Stimulated activated CD4-positive, alpha-beta T cell treated with anti-CD3 and anti-CD28 coated beads, Interleukin-2, amount 100 ng/mL, for 48 hours (primary cell): Measurements from ENCODE around the gene CPHXL2.

ENCODE experiments used
- DNase-seq, 2 donors: peaks; one replicate each; pipeline ENCODE4 v3.0.0-alpha.2; 2020

The CPHXL2 gene

DNA sequence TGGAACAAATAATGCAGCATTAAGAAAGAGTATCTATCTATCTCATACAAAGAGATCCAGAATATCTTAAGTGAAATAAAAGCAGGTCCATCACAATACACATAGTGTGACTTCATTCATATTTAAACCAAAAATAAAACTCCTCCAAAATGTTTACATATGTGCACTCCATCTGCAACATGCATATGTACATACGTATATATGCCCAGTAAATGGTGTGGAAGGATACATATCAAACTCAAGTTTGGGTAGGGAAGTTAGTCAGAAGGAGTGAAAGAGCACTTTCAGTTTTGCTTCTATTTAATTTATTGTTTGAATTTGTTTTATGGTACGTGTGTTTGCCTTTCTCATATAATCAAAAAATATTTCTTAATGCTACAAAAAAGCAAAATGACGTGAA, 41.8 kb downstream of the CPHXL2 start:
- no peak for DNase-seq

DNA sequence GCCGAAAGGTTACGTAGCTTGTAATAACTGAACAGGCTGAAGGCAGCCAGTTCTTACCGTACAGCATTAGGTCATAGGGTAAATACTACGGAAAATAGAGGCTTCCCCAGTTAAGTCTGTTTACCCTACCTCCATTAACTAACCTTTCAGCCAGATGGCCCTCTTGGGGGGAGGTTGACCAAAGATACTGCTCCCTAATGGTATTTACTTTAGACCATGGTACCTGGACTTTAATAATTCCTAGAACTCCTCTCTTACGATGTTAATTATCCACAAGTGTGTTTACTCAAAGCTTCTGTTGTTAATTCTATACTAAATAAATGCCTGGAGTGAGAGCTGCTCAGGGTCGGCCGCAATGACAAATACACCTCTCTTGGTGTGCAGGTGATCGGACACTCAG, 44.0 kb downstream of the CPHXL2 start:
- DNase-seq, result no peak

DNA sequence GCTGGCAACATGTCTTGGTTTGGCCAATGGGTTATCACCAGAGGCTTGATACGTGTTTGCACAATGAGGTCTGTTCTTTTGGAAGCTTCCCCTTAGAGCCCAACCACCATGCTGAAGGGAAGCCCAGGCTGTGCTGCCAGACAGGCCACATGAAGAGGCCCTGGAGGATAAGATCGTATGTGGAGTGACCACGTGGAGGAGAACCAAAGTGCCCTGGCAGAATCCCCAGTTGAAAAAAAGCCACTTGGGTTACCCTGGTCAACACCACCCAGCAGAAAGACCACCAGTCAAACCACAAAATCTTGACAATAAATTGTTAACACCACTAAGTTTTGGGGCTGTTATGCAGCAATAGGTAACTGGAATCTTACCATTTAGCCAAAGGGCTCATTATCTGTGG, 46.8 kb downstream of the CPHXL2 start:
- no peak for DNase-seq

DNA sequence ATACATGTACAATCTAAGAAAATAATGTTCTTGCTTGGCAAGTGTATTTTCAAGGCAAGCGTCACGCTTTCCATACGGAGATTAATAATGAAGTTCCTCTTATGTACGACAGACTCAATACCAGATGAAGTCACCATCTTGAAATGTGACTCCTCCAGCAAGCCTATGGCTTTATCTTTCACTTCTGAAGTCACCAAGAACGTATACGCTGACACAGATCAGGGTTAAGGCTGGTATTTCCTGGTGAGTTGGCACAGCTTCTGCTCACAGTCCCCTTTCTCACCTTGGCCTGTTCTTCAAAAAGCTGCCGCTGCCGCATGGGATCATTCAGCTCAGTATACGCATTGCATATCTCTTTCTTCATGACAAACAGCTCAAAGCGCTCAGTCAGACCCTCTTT, 47.7 kb downstream of the CPHXL2 start:
- no peak for DNase-seq

DNA sequence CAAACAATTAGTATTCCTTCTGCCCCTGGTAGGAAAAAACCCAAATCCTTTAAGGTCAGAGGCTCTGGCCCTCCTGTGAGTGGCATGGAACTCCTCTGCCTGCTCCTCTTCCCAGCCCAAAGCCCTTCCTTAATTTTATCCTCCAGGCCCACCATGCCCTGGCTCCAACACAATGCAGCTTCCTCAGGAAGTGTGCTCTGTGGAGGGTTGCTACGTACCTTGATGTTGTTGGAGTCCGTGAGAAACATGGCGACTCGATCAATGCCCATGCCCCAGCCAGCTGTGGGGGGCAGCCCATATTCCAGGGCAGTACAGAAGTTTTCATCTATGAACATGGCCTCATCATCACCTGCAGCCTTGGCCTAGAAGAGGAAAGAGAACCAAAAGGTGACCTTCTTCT, 48.5 kb downstream of the CPHXL2 start:
- DNase-seq, result no peak

DNA sequence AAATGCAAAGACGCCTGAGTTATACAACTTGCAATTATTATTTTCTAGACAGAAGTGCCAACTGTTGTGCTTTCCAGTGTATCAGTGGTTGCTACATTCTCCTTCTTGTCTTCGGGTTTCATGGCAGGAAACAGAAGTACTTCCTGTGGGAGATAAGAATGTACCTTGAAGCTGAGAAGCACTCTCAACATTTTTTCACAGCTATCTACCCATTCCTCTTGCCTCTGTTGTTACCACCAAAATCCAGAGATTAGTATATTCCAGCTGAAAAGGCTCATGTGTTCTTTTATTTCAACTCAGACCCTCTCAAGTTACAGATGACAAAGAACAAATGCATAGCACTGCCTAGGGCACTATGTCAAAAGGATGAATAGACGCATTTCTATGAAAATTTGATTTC, 49.0 kb downstream of the CPHXL2 start:
- no peak for DNase-seq

DNA sequence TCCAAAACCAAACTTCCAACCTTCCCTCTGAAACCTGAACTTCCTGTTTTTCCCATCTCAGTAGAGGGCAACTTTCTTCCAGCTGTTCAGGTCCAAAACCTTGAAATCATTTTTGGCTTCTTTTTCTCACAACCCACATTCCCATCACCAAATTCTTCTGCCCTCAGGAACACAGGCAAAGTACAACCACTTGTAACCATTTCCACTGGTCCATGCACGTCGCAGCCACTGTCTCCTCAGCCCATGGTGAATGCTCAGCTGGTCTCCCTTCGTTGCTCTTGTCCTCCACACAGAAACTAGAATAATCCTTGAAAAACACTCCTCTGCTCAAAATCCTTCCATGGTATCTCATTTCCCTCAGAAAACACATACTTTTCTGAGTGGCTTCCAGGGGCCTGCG, 50.0 kb downstream of the CPHXL2 start:
- no peak for DNase-seq

DNA sequence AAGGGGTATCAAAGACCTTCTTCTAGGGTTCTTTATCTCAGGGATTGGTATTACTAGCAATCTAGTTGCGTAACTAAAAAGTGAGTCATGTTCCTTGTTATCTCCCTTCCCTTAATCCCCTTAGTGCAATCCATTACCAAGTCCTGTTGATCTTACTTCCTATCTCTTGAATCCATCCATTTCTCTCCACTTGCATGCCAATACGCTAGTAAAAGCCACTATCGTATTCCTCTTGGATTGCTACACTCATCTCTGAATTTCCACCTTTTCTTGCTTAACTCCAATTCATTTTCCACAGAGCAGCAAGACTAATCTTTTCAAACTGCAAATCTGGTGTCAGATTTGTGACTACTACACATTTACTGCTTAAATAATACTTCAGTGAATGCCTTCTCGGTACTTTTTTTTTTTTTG, 51.9 kb downstream of the CPHXL2 start:
- DNase-seq, result no peak

DNA sequence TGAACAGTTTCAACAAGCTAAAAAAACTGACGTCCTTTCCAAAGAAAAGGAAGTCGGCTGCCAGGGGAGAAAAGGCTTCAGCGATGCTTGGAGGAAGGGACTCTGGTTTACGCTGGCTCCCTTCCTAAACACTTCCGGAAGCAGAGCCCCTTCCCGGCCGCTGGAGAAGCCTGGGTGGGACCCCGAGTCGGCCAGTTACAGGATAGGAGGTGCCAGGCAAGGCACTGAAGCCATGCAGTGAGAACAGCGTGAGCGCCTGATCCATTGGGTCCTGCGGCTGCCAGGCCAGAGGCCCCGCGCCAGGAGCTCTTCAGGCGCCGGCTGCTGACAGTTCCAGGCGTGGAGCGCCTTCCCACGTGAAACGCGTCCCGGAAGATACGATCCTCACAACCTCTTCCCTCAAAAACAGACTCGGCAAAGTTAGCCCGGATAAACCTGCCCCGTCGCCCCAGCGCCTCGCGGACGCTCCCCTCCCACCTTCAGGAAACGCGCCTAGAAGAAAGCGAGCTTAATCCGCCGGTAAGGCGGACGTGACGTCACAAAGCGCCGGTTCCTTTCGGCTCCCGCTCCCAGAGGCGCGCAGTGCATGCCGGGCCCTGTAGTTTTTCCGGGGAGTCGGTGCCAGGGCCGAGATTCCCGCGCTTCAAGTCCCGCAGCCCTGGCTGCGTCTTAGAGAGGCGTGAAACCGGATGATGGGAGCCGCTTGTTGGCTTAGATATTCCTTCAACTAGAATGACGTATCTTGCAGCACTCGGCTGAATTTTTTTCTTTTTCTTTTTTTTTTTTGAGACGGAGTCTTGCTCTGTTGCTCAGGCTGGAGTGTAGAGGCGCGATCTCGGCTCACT, 53.8 kb downstream of the CPHXL2 start, which contains the start of gene ADAT1:
TSS of gene ADAT1 (minus strand) at position 521 of the 845 bp plus-strand sequence. CDS start 2,482 bp downstream, outside the sequence.
- peak; percentile 95 for DNase-seq

DNA sequence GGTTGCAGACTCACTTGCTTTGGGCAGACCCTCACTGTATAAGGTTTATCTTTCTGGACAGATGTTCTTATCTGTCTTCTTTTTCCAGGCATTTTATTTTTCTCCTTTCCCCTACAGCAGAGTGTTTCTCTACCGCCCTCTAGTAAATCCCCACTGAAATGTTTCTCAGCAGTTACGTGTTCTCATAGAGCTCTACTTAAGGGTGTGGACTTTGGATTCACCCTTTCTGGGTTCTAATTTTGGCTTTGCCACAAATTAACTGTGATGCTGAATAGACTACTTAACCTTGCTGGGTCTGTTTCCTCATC, 55.7 kb downstream of the CPHXL2 start:
- DNase-seq, result no peak

DNA sequence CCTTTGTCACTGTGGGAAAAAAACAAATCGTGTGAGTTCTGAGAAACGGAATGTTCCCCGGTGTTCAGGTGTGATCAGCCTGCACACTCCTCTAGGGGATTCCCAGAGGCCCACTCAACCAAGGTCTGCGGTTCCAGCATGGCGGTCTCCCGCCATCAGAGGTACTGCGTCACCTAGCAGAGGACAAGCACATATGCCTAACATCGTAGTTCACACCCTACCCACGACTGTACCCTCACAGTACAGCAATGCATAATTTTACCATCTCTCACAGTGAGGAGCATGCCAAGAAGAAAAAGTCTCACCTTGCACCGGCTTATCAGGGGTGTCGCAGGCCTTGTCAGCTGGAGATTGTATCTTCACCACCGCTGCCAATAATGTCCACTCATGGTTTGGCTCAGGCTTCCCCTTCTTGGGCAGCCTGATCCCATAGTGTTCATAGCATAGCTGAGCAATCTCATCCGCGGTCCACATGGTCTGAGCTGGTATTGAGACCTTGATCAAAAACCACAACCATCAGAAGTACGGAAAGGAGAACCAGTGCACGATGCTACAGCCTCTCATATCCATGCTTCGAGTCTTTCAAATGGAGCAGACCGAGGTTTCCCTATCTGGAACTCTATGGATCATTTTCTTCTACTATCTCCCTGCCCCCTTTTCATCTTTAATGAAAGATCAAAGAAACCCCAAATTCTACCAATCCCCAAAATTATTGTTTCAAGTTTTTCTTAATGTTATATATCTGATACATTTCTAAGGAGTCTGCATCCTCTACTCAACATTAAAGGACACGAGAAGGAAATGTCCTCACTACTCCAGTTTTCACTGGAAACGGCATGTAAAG, 56.3 kb downstream of the CPHXL2 start:
- DNase-seq, result no peak

DNA sequence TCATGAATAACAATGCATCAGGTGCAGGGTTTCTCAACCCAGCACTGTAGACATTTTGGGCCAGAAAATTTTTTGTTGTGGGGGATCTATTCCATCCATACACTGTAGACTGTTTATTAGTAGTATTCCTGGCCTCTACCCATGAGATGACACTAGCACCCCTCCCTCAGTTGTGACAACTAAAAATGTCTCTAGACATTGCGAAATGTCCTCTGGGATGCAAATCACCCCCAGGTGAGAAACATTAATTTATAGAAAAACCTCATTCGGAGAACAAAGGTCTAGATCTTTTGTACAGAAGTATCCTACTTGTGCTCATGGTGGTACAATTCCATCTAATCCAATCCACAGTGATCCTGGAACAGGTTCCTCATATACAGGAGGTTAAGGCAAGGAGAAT, 58.0 kb downstream of the CPHXL2 start:
- DNase-seq, result no peak

DNA sequence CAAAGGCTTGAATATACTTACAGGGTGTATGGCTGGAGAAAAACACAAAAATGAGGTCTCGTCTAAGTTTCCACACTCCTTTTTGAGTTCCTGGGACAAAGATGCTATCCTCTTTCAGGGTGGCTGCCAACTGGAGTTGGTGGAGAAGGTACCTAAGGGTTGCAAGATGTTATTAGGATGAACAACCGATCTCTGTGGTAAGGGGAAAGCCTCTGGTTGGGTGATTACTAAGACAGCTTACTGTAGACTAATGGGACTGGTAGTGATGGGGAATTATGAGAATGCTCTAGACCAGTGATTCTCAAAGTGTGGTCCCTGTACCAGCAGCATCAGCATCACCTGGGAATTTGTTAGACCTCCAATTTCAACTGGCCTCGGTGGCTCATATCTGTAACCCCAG, 59.7 kb downstream of the CPHXL2 start:
- no peak for DNase-seq

DNA sequence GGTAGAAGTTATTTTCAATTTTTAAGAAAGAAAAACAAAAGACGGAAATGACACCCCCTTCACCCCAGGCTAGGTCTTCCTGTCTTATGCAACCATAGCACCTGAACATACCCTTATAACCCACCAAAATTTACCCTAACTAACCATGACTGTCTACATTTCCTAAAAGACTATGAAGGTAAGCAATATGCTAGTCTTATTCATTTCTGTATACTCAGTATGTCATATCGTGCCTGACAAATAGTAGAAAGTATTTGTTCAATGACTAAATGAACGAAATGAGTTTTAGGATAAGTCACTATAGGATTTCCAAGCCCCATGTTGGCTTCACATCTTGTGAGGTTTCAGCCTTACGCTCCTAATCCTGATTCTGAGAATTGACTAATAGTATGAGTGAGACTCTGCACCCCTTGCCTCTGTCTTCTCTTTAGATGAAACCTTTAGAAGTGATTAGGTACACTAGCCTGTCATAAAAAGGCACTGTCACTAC, 60.2 kb downstream of the CPHXL2 start:
- no peak for DNase-seq

DNA sequence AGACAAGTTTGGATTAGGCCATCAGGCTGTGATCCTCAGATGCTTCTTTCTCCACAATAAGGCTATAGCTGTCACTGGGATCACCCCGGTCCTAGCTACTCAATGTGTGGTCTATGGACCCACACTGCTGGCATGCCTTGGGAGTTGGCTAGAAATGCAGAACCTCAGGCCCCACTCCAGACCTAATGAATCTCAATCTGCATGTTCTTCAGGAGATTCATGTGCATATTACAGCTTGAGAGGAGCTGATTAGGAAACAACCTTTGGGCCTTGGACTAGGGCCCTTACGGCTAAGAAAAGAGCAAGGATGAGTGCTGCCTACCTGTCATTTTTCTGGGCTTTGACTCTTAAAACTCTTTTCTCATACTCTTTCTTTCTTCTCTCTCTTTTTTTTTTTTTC, 61.2 kb downstream of the CPHXL2 start:
- DNase-seq, result no peak

DNA sequence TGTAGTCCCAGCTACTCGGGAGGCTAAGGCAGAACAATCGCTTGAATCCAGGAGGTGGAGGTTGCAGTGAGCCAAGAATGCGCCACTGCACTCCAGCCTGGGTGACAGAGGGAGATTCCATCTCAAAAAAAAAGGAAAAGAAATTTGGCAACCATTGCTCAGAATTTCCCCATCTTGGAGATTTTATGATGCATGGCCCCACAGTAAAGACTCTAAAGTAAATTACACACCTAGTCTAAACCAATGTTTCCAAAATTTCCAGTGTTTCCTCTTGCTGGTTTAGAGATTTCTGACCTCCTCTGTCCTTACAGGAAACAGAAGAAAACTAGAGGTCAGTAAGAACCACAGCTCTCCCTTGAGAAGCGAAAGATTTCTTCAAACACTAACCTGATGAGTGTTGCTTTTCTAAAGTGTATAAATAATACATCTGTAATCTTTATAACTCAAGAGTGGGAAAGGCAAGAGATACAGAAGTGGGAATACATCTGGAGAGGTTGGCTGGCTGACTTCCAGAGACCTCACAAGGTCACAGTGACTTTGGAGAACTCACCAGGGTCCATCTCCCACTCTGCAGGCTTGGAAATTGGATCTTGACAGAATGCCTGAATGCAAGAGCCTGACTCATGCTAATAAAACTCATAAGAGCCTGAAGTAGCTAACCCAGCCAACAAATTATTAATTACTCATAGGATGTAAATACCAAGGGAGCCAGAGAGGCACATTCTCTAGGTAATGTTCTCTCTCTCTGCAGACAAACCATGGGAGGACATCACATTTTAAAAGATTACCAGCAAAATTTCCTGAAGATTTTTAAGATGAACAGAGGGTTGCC, 62.5 kb downstream of the CPHXL2 start:
- no peak for DNase-seq
